ENCODE results near the gene PLEKHG4.
A peak's percentile ranks its signal among the peaks of the same experiment; 100 is the strongest.

Gene PLEKHG4

GRCh38 chr16:67238806-67239470, 40.4 kb upstream of the PLEKHG4 start:
- no peak for DNase-seq (ENCODE audit: insufficient read length)
- no peak for TF ChIP-seq POLR2A (IDR thresholded peaks at IDR 0.05; ENCODE audit: low read depth, low read length)
- TF ChIP-seq TAF1 (IDR thresholded peaks at IDR 0.05; ENCODE audit: borderline replicate concordance, low read depth, low read length), result no peak
- no peak for TF ChIP-seq POLR2AphosphoS5 (IDR thresholded peaks at IDR 0.05; ENCODE audit: low read depth, low read length)
- FAIRE-seq, result no peak

GRCh38 chr16:67240506-67240905, 38.8 kb upstream of the PLEKHG4 start:
- no peak for DNase-seq (ENCODE audit: insufficient read length)
- TF ChIP-seq TAF1 (IDR thresholded peaks at IDR 0.05; ENCODE audit: borderline replicate concordance, low read depth, low read length) (no peak), POLR2A (IDR thresholded peaks at IDR 0.05; ENCODE audit: low read depth, low read length) (no peak), POLR2AphosphoS5 (IDR thresholded peaks at IDR 0.05; ENCODE audit: low read depth, low read length) (no peak)
- FAIRE-seq, result no peak

- TF ChIP-seq TAF1 (IDR thresholded peaks at IDR 0.05; ENCODE audit: borderline replicate concordance, low read depth, low read length) (no peak), POLR2A (IDR thresholded peaks at IDR 0.05; ENCODE audit: low read depth, low read length) (no peak), POLR2AphosphoS5 (IDR thresholded peaks at IDR 0.05; ENCODE audit: low read depth, low read length) (no peak)
- DNase-seq (ENCODE audit: insufficient read length) (no peak), FAIRE-seq (no peak)
Observed at GRCh38 chr16:67241008-67241900, 38.1 kb upstream of the PLEKHG4 start.

- TF ChIP-seq TAF1 (IDR thresholded peaks at IDR 0.05; ENCODE audit: borderline replicate concordance, low read depth, low read length) (no peak), POLR2A (IDR thresholded peaks at IDR 0.05; ENCODE audit: low read depth, low read length) (no peak), POLR2AphosphoS5 (IDR thresholded peaks at IDR 0.05; ENCODE audit: low read depth, low read length) (no peak)
- DNase-seq (ENCODE audit: insufficient read length) (no peak), FAIRE-seq (no peak)
Observed at GRCh38 chr16:67242138-67242730, 37.1 kb upstream of the PLEKHG4 start.

- DNase-seq (ENCODE audit: insufficient read length), result no peak
- TF ChIP-seq POLR2AphosphoS5 (IDR thresholded peaks at IDR 0.05; ENCODE audit: low read depth, low read length) (no peak), POLR2A (IDR thresholded peaks at IDR 0.05; ENCODE audit: low read depth, low read length) (no peak), TAF1 (IDR thresholded peaks at IDR 0.05; ENCODE audit: borderline replicate concordance, low read depth, low read length) (no peak)
- no peak for FAIRE-seq
Observed at GRCh38 chr16:67243481-67243880, 35.9 kb upstream of the PLEKHG4 start.

- peak; percentile 87 for DNase-seq (ENCODE audit: insufficient read length)
- peak; percentile 72 for TF ChIP-seq POLR2AphosphoS5 (IDR thresholded peaks at IDR 0.05; ENCODE audit: low read depth, low read length)
- TF ChIP-seq TAF1 (IDR thresholded peaks at IDR 0.05; ENCODE audit: borderline replicate concordance, low read depth, low read length), result 0 out of 2 replicates have a peak, but pooled peaks have one; percentile 30
- peak; percentile 69 for TF ChIP-seq POLR2A (IDR thresholded peaks at IDR 0.05; ENCODE audit: low read depth, low read length)
- peak; percentile 77 for FAIRE-seq
Observed at GRCh38 chr16:67244387-67245185, 34.7 kb upstream of the PLEKHG4 start.

- TF ChIP-seq POLR2A (IDR thresholded peaks at IDR 0.05; ENCODE audit: low read depth, low read length) (no peak), TAF1 (IDR thresholded peaks at IDR 0.05; ENCODE audit: borderline replicate concordance, low read depth, low read length) (no peak), POLR2AphosphoS5 (IDR thresholded peaks at IDR 0.05; ENCODE audit: low read depth, low read length) (no peak)
- no peak for FAIRE-seq
- no peak for DNase-seq (ENCODE audit: insufficient read length)
Observed at GRCh38 chr16:67245186-67245585, 34.1 kb upstream of the PLEKHG4 start.

- DNase-seq (ENCODE audit: insufficient read length) (no peak), FAIRE-seq (no peak)
- no peak for TF ChIP-seq POLR2A (IDR thresholded peaks at IDR 0.05; ENCODE audit: low read depth, low read length)
- TF ChIP-seq POLR2AphosphoS5 (IDR thresholded peaks at IDR 0.05; ENCODE audit: low read depth, low read length), result no peak
- no peak for TF ChIP-seq TAF1 (IDR thresholded peaks at IDR 0.05; ENCODE audit: borderline replicate concordance, low read depth, low read length)
Observed at GRCh38 chr16:67245674-67246080, 33.7 kb upstream of the PLEKHG4 start.

GRCh38 chr16:67246081-67246755, 33.1 kb upstream of the PLEKHG4 start:
- DNase-seq (ENCODE audit: insufficient read length), result peak; percentile 63
- peak; percentile 79 for FAIRE-seq
- TF ChIP-seq POLR2AphosphoS5 (IDR thresholded peaks at IDR 0.05; ENCODE audit: low read depth, low read length), result no peak; the same call in 1 of the 2 replicates
- TF ChIP-seq POLR2A (IDR thresholded peaks at IDR 0.05; ENCODE audit: low read depth, low read length), result peak; percentile 51; the same call in 1 of the 2 replicates

- DNase-seq (ENCODE audit: insufficient read length) (no peak), FAIRE-seq (no peak)
- TF ChIP-seq TAF1 (IDR thresholded peaks at IDR 0.05; ENCODE audit: borderline replicate concordance, low read depth, low read length) (no peak), POLR2A (IDR thresholded peaks at IDR 0.05; ENCODE audit: low read depth, low read length) (no peak), POLR2AphosphoS5 (IDR thresholded peaks at IDR 0.05; ENCODE audit: low read depth, low read length) (no peak)
Observed at GRCh38 chr16:67246756-67247191, 32.6 kb upstream of the PLEKHG4 start.

All from GM12892 (cell line).